ENCODE measurements around the gene DMRT3.

- TF ChIP-seq CTCF (conservative IDR thresholded peaks at IDR 0.05) = no peak
- TF ChIP-seq ZFX (IDR thresholded peaks at IDR 0.05) = no peak
These were observed 4.5 kb upstream of the DMRT3 start for GRCh38 chr9:971901-972500.

Measured in C4-2B (cell line).